ENCODE measurements around the gene GTPBP4.

GTPBP4 gene

GRCh38 chr10:972763-973162, 15.5 kb upstream of the GTPBP4 start:
- TF ChIP-seq ZNF274 (IDR thresholded peaks at IDR 0.05; ENCODE audit: low read depth, low read length): no peak
- H3K4me3 ChIP-seq (ENCODE audit: low read length): no peak overlapping the region

- no peak for TF ChIP-seq ZNF274 (IDR thresholded peaks at IDR 0.05; ENCODE audit: low read depth, low read length)
- no peak overlapping the region for H3K4me3 ChIP-seq (ENCODE audit: low read length)
Measured at GRCh38 chr10:974038-974784, 14.0 kb upstream of the GTPBP4 start.

- TF ChIP-seq ZNF274 (IDR thresholded peaks at IDR 0.05; ENCODE audit: low read depth, low read length): no peak
- no peak overlapping the region for H3K4me3 ChIP-seq (ENCODE audit: low read length)
Measured at GRCh38 chr10:974785-975074, 13.5 kb upstream of the GTPBP4 start.

GRCh38 chr10:976316-976715, 11.9 kb upstream of the GTPBP4 start:
- no peak overlapping the region for H3K4me3 ChIP-seq (ENCODE audit: low read length)
- no peak for TF ChIP-seq ZNF274 (IDR thresholded peaks at IDR 0.05; ENCODE audit: low read depth, low read length)

- no peak for TF ChIP-seq ZNF274 (IDR thresholded peaks at IDR 0.05; ENCODE audit: low read depth, low read length)
- no peak overlapping the region for H3K4me3 ChIP-seq (ENCODE audit: low read length)
Measured at GRCh38 chr10:978826-979421, 9.3 kb upstream of the GTPBP4 start.

GRCh38 chr10:980468-981093, 7.7 kb upstream of the GTPBP4 start:
- TF ChIP-seq ZNF274 (IDR thresholded peaks at IDR 0.05; ENCODE audit: low read depth, low read length): no peak

GRCh38 chr10:983401-983800, 4.8 kb upstream of the GTPBP4 start:
- no peak for TF ChIP-seq ZNF274 (IDR thresholded peaks at IDR 0.05; ENCODE audit: low read depth, low read length)
- no peak overlapping the region for H3K4me3 ChIP-seq (ENCODE audit: low read length)

More at GRCh38 chr10:980468-981093, 7.7 kb upstream of the GTPBP4 start:
- no peak overlapping the region for H3K4me3 ChIP-seq (ENCODE audit: low read length)

GRCh38 chr10:983971-984655, 4.1 kb upstream of the GTPBP4 start:
- no peak overlapping the region for H3K4me3 ChIP-seq (ENCODE audit: low read length)
- no peak for TF ChIP-seq ZNF274 (IDR thresholded peaks at IDR 0.05; ENCODE audit: low read depth, low read length)

GRCh38 chr10:985361-985760, 2.9 kb upstream of the GTPBP4 start:
- TF ChIP-seq ZNF274 (IDR thresholded peaks at IDR 0.05; ENCODE audit: low read depth, low read length): no peak
- H3K4me3 ChIP-seq (ENCODE audit: low read length): no peak overlapping the region

- no peak overlapping the region for H3K4me3 ChIP-seq (ENCODE audit: low read length)
- TF ChIP-seq ZNF274 (IDR thresholded peaks at IDR 0.05; ENCODE audit: low read depth, low read length): no peak
Measured at GRCh38 chr10:986137-986825, 2.0 kb upstream of the GTPBP4 start.

- no peak for TF ChIP-seq ZNF274 (IDR thresholded peaks at IDR 0.05; ENCODE audit: low read depth, low read length)
Measured at GRCh38 chr10:986881-987619, 1.2 kb upstream of the GTPBP4 start.

GRCh38 chr10:987620-987869, 689 bp upstream of the GTPBP4 start:
- H3K4me3 ChIP-seq (ENCODE audit: low read length): peak overlapping the region; percentile 80
- no peak for TF ChIP-seq ZNF274 (IDR thresholded peaks at IDR 0.05; ENCODE audit: low read depth, low read length)

More at GRCh38 chr10:986881-987619, 1.2 kb upstream of the GTPBP4 start:
- H3K4me3 ChIP-seq (ENCODE audit: low read length): peak overlapping the region; percentile 80

- TF ChIP-seq ZNF274 (IDR thresholded peaks at IDR 0.05; ENCODE audit: low read depth, low read length): no peak
- H3K4me3 ChIP-seq (ENCODE audit: low read length): peak overlapping the region; percentile 80
Measured at GRCh38 chr10:988667-989545, 672 bp downstream of the GTPBP4 start.
